WTC11 (cell line): ENCODE results near the gene DBH. TPM values are rescaled to one million over a fixed set of nuclear protein-coding genes. Genes with fewer than 3 reads are reported as not detected.

ENCODE experiments used
- ATAC-seq: fragments of 200-7000 bp; cut with Tn5 transposase; 2 replicates; pipeline ENCODE4 v1.10.0; 2021; ENCODE audit warnings: mild to moderate bottlenecking, moderate library complexity
- CTCF ChIA-PET: fragments of 300-600 bp; sonication (Branson Sonifier 250); formaldehyde crosslinking; loops from one replicate; lab custom pipeline; 2021; ENCODE audit warnings: antibody characterized with exemption; lab: Charles Lee
- POLR2A ChIA-PET: fragments of 350-600 bp; sonication (Branson Sonifier 250); formaldehyde crosslinking; loops from one replicate; lab custom pipeline; 2021; ENCODE audit warnings: antibody characterized with exemption; lab: Charles Lee
- DNase-seq: peaks from one replicate; pipeline ENCODE4 v3.0.0; 2021; ENCODE audit warnings: low spot score
- H3K27ac Mint-ChIP-seq: 2 replicates; pipeline ENCODE4 v1.8.0; 2021; ENCODE audit warnings: mixed read lengths
- H3K27me3 Mint-ChIP-seq: 2 replicates; pipeline ENCODE4 v1.8.0; 2021; ENCODE audit warnings: low read depth, mild to moderate bottlenecking, moderate library complexity, mixed read lengths
- H3K36me3 Mint-ChIP-seq: 2 replicates; pipeline ENCODE4 v1.8.0; 2021; ENCODE audit warnings: mixed read lengths
- H3K4me1 Mint-ChIP-seq: 2 replicates; pipeline ENCODE4 v1.8.0; 2022; ENCODE audit warnings: mixed read lengths
- H3K4me3 Mint-ChIP-seq: 2 replicates; pipeline ENCODE4 v1.8.0; 2021; ENCODE audit warnings: mild to moderate bottlenecking, moderate library complexity, mixed read lengths
- H3K9me3 Mint-ChIP-seq: 2 replicates; pipeline ENCODE4 v1.8.0; 2021; ENCODE audit warnings: mixed read lengths
- ATF3 ChIP-seq: sonication (generic); formaldehyde crosslinking; conservative IDR thresholded peaks from 2 replicates; pipeline ENCODE4 v1.8.1; 2022; ENCODE audit warnings: mild to moderate bottlenecking, missing genetic modification reagents
- CBFB ChIP-seq: sonication (generic); formaldehyde crosslinking; IDR thresholded peaks from 2 replicates; pipeline ENCODE4 v1.8.1; 2022; ENCODE audit warnings: mild to moderate bottlenecking, low read depth, missing genetic modification reagents
- CDX4 ChIP-seq: fragments of 250-450 bp; sonication (Bioruptor Pico); IDR thresholded peaks from 2 replicates; pipeline ENCODE4 v1.9.0; 2021; ENCODE audit warnings: moderate library complexity, mild to moderate bottlenecking, inconsistent platforms, borderline replicate concordance
- EMX1 ChIP-seq: fragments of 250-450 bp; sonication (Bioruptor Pico); IDR thresholded peaks from 2 replicates; pipeline ENCODE4 v1.8.0; 2021; ENCODE audit warnings: mild to moderate bottlenecking
- FOXP1 ChIP-seq: sonication (generic); formaldehyde crosslinking; IDR thresholded peaks from 2 replicates; pipeline ENCODE4 v1.8.0; 2022; ENCODE audit warnings: missing genetic modification reagents, mild to moderate bottlenecking, moderate library complexity, borderline replicate concordance
- GABPB1 ChIP-seq: sonication (generic); formaldehyde crosslinking; IDR thresholded peaks from 2 replicates; pipeline ENCODE4 v1.8.1; 2023; ENCODE audit warnings: mild to moderate bottlenecking, missing genetic modification reagents
- HMGA2 ChIP-seq: fragments of 250-450 bp; sonication (Bioruptor Pico); IDR thresholded peaks from 2 replicates; pipeline ENCODE4 v1.4.0; 2021; ENCODE audit warnings: mild to moderate bottlenecking, moderate library complexity
- IRF2 ChIP-seq: sonication (generic); formaldehyde crosslinking; IDR thresholded peaks from 2 replicates; pipeline ENCODE4 v1.8.0; 2022; ENCODE audit warnings: low read depth, missing genetic modification reagents, borderline replicate concordance
- JUN ChIP-seq: sonication (generic); formaldehyde crosslinking; IDR thresholded peaks from 2 replicates; pipeline ENCODE4 v1.8.0; 2023; ENCODE audit warnings: mild to moderate bottlenecking, missing genetic modification reagents
- KAT7 ChIP-seq: sonication (generic); formaldehyde crosslinking; IDR thresholded peaks from 2 replicates; pipeline ENCODE4 v1.8.1; 2023; ENCODE audit warnings: missing genetic modification reagents, mild to moderate bottlenecking, borderline replicate concordance
- NFE2L1 ChIP-seq: sonication (generic); formaldehyde crosslinking; IDR thresholded peaks from 2 replicates; pipeline ENCODE4 v1.8.1; 2023; ENCODE audit warnings: missing genetic modification reagents
- NR3C1 ChIP-seq: sonication (generic); formaldehyde crosslinking; conservative IDR thresholded peaks from 2 replicates; pipeline ENCODE4 v1.8.1; 2023; ENCODE audit warnings: low read depth, mild to moderate bottlenecking, missing genetic modification reagents
- SOX15 ChIP-seq: fragments of 250-450 bp; sonication (Bioruptor Pico); IDR thresholded peaks from 2 replicates; pipeline ENCODE4 v1.9.0; 2021; ENCODE audit warnings: mild to moderate bottlenecking
- STAT6 ChIP-seq: sonication (generic); formaldehyde crosslinking; conservative IDR thresholded peaks from 2 replicates; pipeline ENCODE4 v1.8.1; 2023; ENCODE audit warnings: mild to moderate bottlenecking, low read depth, missing genetic modification reagents, moderate library complexity
- TCF7 ChIP-seq: sonication (generic); formaldehyde crosslinking; IDR thresholded peaks from 2 replicates; pipeline ENCODE4 v1.8.0; 2022; ENCODE audit warnings: mild to moderate bottlenecking, low read depth, missing genetic modification reagents, moderate library complexity
- ZNF138 ChIP-seq: sonication (generic); formaldehyde crosslinking; conservative IDR thresholded peaks from 2 replicates; pipeline ENCODE4 v1.8.1; 2022; ENCODE audit warnings: mild to moderate bottlenecking, moderate library complexity, missing genetic modification reagents
- ZNF219 ChIP-seq: sonication (generic); formaldehyde crosslinking; IDR thresholded peaks from 2 replicates; pipeline ENCODE4 v1.8.0; 2023; ENCODE audit warnings: missing genetic modification reagents, mild to moderate bottlenecking, borderline replicate concordance
- ZNF263 ChIP-seq: sonication (generic); formaldehyde crosslinking; IDR thresholded peaks from 2 replicates; pipeline ENCODE4 v1.8.1; 2022; ENCODE audit warnings: low read depth, mild to moderate bottlenecking, moderate library complexity, missing genetic modification reagents
- ZNF281 ChIP-seq: sonication (generic); formaldehyde crosslinking; IDR thresholded peaks from 2 replicates; pipeline ENCODE4 v1.8.0; 2023; ENCODE audit warnings: mild to moderate bottlenecking, missing genetic modification reagents
- ZNF317 ChIP-seq: sonication (generic); formaldehyde crosslinking; IDR thresholded peaks from 2 replicates; pipeline ENCODE4 v1.8.1; 2023; ENCODE audit warnings: low read depth, mild to moderate bottlenecking, moderate library complexity, missing genetic modification reagents, borderline replicate concordance
- ZNF416 ChIP-seq: fragments of 250-450 bp; sonication (Bioruptor Pico); IDR thresholded peaks from 2 replicates; pipeline ENCODE4 v1.9.0; 2021; ENCODE audit warnings: mild to moderate bottlenecking, inconsistent platforms
- ZNF423 ChIP-seq: fragments of 250-450 bp; sonication (Bioruptor Pico); IDR thresholded peaks from 2 replicates; pipeline ENCODE4 v2.1.2; 2022; ENCODE audit warnings: mild to moderate bottlenecking, moderate library complexity
- total RNA-seq: library from RNA; stranded (reverse); gene quantifications from 3 replicates; pipeline ENCODE4 v1.2.3, GENCODE V29; 2021
- TF ChIP-seq, protein P1 (sequence below): fragments of 250-450 bp; sonication (Bioruptor Pico); IDR thresholded peaks from 2 replicates; pipeline ENCODE4 v1.8.0; 2021; ENCODE audit warnings: mild to moderate bottlenecking

Gene DBH
- total RNA-seq, 1 experiment from 2014 or later = 0.24 TPM

- TF ChIP-seq ZNF416 (no peak), FOXP1 (CRISPR knock-in tag) (no peak), NFE2L1 (CRISPR knock-in tag) (no peak), SOX15 (no peak), GABPB1 (no peak), ZNF219 (no peak)
- TF ChIP-seq, all 79 proteins: peak for 0
- no peaks in the 10 kb centered on the region for H3K9me3 Mint-ChIP-seq
- no peak overlapping the region for H3K4me3 Mint-ChIP-seq
- peaks cover 28% of the 10 kb centered on the region for H3K4me1 Mint-ChIP-seq
- no peak overlapping the region for H3K27ac Mint-ChIP-seq
- H3K27me3 Mint-ChIP-seq = no peaks in the 10 kb centered on the region
- no peak for DNase-seq
- ATAC-seq = no peak
- H3K36me3 Mint-ChIP-seq = no peaks in the 10 kb centered on the region
- CTCF ChIA-PET = interaction anchor here (1.5 to 1.6 kb wide), 2 partner anchors 26 to 104 kb away, joined by 4 to 6 read pairs; no protein-coding TSS in a partner anchor
- POLR2A ChIA-PET = no interaction called here
Measured at GRCh38 chr9:133638711-133639110, 2.5 kb downstream of the DBH start.

- no peak for ATAC-seq
- Mint-ChIP-seq H3K4me3 (no peak overlapping the region), H3K27ac (no peak overlapping the region), H3K9me3 (no peaks in the 10 kb centered on the region), H3K36me3 (no peaks in the 10 kb centered on the region), H3K27me3 (no peaks in the 10 kb centered on the region), H3K4me1 (peaks cover 22% of the 10 kb centered on the region)
- TF ChIP-seq STAT6 (CRISPR knock-in tag) (no peak), CBFB (no peak), ZNF263 (CRISPR knock-in tag) (no peak), IRF2 (no peak), ZNF281 (CRISPR knock-in tag) (no peak), ATF3 (CRISPR knock-in tag) (no peak), ZNF423 (no peak), ZNF138 (no peak)
- ChIA-PET CTCF (no interaction called here), POLR2A (no interaction called here)
- DNase-seq = no peak
Measured at GRCh38 chr9:133639613-133640012, 3.5 kb downstream of the DBH start.

DNA sequence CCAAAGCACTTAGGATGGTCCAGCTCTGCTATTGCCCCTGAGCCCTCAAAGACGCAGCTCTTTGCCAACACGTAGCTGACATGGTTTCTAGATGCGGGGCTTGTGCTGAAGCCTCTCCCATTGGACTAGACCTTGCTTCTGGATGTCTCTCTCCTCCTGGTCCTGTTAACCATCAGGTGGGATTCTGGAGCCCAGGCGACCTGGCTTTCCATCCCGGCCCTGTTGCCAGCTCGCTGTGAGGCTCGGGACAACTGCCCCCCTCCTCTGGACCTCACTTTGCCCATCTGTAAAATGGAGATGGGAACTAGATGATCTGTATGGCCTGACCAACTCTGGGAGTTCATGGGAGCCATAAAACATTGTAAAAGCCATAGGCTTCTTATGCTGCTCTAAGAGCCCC is 4.0 kb downstream of the DBH start:
- H3K27me3 Mint-ChIP-seq = no peaks in the 10 kb centered on the region
- POLR2A ChIA-PET = no interaction called here
- no peaks in the 10 kb centered on the region for H3K9me3 Mint-ChIP-seq
- no peaks in the 10 kb centered on the region for H3K36me3 Mint-ChIP-seq
- no peak for DNase-seq
- no peak overlapping the region for H3K27ac Mint-ChIP-seq
- no peak overlapping the region for H3K4me3 Mint-ChIP-seq
- CTCF ChIA-PET = interaction anchor here (1.1 kb wide), 1 partner anchor 17 kb away, joined by 3 read pairs; no protein-coding TSS in a partner anchor
- ATAC-seq = no peak
- peaks cover 16% of the 10 kb centered on the region for H3K4me1 Mint-ChIP-seq
- TF ChIP-seq GABPB1 (no peak), TCF7 (CRISPR knock-in tag) (no peak), CDX4 (CRISPR knock-in tag) (no peak), JUN (CRISPR knock-in tag) (no peak), NR3C1 (CRISPR knock-in tag) (no peak), HMGA2 (CRISPR knock-in tag) (no peak), EMX1 (CRISPR knock-in tag) (no peak), ZNF263 (CRISPR knock-in tag) (no peak), ZNF317 (CRISPR knock-in tag) (no peak), KAT7 (no peak)
- TF ChIP-seq, protein P1, sequence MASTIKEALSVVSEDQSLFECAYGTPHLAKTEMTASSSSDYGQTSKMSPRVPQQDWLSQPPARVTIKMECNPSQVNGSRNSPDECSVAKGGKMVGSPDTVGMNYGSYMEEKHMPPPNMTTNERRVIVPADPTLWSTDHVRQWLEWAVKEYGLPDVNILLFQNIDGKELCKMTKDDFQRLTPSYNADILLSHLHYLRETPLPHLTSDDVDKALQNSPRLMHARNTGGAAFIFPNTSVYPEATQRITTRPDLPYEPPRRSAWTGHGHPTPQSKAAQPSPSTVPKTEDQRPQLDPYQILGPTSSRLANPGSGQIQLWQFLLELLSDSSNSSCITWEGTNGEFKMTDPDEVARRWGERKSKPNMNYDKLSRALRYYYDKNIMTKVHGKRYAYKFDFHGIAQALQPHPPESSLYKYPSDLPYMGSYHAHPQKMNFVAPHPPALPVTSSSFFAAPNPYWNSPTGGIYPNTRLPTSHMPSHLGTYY (CRISPR knock-in tag) = no peak
